Measurements from ENCODE around the gene NPY4R2. TPM values are rescaled to one million over a fixed set of nuclear protein-coding genes. Genes with fewer than 3 reads are reported as not detected.
A peak's percentile ranks its signal among the peaks of the same experiment; 100 is the strongest.
"Not testable (repeated sequence)": the region's sequence is repeated elsewhere in the genome, so short reads cannot be mapped to it uniquely, and the experiment has no call there.

The NPY4R2 gene
- total RNA-seq, 1 experiment from 2014 or later: 2.2 TPM

DNA sequence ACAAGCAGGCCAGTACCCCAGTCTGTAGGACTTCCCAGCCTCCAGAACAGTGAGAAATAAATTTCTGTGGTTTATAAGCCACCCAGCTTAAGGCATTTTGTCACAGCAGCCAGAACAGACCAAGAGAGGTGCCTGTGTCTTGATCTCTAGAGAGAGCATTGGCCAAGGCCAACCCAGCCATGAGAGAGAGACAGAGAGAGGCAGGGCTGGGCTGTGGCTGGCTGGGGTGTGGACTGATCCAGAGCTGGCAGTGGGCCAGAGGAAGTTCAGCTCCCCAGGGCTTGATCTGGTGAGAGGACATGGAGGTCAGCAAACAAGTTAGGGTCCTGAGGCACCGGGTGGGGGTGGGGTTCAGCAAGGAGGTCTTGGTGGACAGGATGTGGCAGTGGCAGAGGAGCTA is 14.4 kb downstream of the NPY4R2 start:
- not testable (repeated sequence) for DNase-seq (ENCODE audit: low read depth)

DNA sequence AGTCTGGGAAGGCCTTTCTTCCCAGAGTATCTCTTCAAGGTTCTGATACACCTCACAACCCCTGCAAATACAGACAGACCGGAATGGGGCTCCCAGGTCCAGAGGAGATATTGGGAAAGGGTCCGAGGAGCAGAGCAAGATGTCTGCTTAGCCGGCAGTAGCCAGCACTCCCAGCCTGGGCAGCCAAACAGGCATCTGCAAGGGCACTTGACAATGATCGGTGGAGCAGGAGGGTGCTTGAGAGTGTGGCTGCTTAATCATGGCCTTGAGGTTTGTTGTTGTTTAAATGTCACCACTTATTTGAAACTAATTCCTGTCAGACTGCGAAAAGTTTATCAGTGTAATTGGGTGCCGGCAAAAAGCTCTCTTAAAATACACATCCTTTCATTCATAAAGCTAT is 15.0 kb downstream of the NPY4R2 start:
- not testable (repeated sequence) for DNase-seq (ENCODE audit: low read depth)

DNA sequence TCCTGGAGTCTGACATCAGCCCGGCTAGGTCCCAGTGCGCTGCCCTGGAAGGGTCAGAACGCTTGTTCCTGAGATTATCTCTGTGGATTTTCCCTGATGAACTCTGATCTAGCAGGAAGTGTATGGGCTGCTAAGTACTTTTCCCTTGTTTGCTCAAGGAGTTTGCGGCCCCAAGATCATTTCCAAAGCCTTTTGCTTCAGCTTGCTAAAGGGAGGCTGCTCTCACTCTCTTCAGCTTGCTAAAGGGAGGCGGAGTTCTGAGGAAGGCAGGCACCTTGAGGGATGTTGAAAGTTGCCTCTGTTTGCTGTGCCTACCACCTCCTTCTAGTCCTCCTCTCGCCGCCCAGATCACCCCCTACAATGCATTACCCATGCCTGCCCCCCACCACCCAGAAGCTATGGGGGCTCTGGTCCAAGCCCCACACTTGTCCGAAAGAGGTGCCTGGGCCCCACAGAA is 18.3 kb downstream of the NPY4R2 start:
- not testable (repeated sequence) for DNase-seq (ENCODE audit: low read depth)

DNA sequence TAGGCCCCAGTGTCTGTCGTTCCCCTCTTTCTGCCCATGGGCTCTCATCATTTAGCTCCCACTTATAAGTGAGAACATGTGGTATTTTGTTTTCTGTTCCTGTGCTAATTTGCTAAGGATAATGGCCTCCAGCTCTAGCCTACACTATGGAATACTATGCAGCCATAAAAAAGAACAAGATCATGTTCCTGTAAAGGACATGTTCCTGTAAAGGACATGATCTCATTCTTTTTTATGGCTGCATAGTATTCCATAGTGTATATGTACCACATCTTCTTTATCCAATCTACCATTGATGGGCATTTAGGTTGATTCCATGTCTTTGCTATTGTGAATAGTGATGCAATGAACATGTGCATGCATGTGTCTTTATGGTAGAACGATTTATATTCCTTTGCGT is 19.2 kb downstream of the NPY4R2 start:
- not testable (repeated sequence) for DNase-seq (ENCODE audit: low read depth)

DNA sequence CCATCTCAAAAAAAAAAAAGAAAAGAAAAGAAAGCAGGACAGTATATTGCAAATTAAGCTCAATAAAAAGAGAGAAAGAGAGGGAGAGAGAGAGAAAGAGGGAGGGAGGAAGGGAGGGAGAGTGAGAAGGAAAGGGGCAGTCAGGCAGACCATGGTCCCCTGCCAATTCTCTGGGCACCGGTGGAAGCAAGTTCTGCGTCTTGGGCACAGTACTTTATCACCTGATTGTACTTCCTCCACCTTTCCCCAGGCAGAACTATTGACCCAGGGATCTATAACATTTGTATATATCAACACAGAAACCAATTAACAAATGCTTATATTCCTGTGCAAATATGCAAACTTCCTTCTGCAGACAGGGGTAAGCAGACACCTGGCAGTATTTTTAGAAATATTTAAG is 22.4 kb downstream of the NPY4R2 start:
- DNase-seq (ENCODE audit: low read depth): not testable (repeated sequence)

DNA sequence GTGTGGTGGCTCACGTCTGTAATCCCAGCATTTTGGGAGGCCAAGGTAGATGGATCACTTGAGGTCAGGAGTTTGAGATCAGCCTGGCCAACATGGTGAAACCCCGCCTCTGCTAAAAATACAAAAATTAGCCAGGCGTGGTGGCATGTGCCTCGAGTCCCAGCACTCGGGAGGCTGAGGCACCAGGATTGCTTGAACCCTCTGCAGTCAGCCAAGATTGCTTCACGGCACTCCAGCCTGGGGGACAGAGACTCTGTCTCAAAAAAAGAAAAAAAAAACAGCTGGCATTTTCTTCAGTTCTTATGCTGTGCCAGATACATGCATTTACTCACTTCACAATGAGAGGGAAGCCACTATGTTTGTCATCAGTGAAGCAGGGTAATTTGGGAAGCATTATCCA is 22.9 kb downstream of the NPY4R2 start:
- DNase-seq (ENCODE audit: low read depth): not testable (repeated sequence)

DNA sequence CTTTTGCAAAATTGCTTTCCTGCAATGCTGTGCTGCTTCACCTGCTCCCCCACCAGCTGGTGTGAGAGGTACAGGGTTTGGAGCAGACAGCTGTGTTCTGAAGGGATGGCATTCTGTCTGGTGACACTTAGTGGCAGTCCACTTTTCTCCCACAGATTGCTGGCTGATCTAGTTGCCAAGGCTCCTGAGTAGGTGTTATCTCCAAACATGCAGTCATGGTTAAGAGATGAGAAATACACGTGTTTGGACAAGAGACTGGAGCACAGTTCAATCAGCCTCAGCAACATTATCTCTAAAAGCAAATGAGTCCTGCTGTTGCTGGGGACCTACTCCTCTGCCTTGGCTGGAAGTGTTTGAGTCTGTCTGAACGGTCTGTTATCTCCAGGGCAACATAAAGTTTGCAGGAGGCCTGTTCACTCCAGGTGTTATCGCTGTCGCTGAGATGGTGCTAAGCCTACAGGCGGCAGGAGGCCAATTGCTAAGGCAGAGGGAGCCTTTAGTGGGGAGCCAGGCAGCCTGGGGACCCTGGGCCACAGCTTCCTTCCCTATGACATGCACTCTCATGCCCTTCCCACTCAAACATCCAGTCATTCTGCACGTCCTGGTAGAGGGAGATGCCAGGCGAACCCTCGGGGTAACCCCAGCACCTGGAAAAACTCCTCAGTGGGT is 24.0 kb downstream of the NPY4R2 start:
- DNase-seq (ENCODE audit: low read depth): not testable (repeated sequence)

DNA sequence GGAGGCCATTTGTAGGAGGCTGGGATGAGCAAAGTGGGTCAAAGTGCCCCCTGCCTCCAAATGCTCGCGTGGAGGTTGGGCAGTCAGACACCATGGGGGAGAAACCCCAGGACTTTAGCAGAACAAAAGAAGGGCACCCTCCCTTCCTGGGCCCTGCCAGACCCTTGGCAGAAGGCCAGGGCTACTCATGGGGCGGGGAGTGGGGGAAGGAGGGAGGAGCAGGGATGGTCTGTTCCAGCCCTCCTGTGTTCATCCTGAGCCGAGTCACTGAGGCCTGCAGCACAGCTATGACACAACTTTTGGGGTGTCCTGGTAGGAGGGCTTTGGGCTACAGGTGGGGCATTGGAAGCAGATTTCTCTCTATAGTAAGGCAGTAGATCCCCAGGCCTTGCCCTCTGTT is 24.9 kb downstream of the NPY4R2 start:
- not testable (repeated sequence) for DNase-seq (ENCODE audit: low read depth)

DNA sequence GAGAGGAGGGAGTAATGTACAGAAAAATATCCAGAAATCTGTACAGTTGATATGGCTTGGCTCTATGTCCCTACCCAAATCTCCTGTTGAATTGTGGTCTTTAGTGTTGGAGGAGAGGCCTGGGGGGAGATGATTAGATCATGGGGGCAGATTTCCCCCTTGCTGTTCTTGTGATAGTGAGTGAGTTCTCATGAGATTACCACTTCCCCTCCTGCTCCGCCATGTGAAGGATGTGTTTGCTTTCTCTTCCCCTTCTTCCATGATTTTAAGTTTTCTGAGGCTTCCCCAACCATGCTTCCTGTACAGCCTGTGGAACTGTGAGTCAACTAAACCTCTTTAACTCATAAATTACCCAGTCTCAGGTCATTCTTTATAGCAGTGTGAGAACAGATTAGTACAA is 29.0 kb downstream of the NPY4R2 start:
- not testable (repeated sequence) for DNase-seq (ENCODE audit: low read depth)

DNA sequence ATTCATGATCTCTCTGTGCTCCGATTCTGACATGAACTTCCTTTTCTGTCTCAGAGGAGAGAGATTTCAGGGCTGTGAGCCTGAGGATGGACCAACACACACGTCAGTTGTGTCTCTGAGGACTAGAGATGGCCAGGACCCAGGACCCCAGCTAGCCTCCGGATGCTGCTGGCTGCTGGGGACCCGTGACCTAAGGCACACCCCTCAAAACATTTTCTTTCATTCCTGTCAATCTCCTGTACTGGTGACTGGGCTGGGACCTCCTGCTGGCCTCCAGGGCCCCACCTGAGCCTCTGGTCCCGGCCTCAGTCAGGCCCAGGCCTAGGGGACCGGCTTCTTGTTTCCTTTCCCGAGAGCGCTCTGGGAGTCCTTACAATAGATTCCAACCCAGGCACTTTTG is 38.7 kb downstream of the NPY4R2 start:
- not testable (repeated sequence) for DNase-seq (ENCODE audit: low read depth)

DNA sequence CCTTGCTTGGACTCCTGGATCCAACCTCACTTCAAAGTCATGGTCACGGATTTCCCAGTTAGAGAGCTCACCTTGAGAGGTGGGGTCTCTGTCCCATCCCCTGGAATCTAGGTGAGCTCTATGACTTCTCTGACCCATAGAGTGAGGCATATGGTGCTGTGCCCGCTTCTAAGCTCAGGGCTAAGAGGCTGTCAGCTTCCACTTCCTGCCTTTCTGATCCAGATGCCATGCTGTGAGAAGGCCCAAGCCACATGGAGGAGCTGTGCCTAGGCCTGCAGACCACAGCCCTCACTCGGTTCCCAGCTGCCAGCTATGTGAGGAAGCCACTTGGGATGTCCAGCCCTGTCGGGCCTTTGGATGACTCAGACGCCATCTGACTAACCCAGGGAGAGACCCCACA is 41.2 kb downstream of the NPY4R2 start:
- DNase-seq (ENCODE audit: low read depth): peak; percentile 21

DNA sequence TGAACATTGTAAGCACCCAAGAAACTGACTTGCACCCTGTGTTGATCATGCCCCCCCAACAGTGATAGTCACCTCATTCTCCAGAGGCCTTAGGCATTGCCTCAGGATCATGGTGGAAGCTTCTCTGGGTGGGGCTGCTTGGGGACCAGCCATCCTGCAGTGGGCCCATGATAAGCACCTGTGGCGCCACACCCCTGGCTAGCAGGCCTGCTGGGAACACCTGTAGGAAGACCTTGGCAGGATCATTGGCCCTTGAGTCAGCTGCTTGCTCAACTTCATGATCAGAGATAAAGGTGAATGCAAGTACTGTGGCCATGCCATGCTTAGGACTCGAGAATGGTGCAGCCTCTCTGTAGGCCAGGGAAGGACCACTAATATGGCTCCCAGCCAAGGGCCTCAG is 42.2 kb downstream of the NPY4R2 start:
- not testable (repeated sequence) for DNase-seq (ENCODE audit: low read depth)

DNA sequence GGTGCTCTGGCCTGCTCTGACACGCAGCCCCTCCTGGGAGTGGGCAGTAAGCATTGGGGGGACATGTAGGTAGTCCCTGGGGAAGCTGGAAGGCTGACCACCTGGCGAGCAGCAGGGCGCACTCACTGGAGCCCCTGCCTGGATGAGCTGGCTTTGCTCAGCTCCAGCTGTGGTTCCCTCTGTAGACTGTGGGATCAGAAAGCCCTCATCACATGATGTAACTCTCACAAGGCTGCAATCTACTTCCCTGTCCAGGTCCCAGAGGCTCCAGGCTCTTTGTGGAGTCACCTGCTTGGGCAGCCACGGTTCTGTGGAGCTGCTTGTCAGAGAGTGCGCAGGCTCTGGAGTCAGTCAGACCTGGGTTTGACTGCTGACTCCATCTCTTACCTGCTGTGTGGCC is 44.3 kb downstream of the NPY4R2 start:
- DNase-seq (ENCODE audit: low read depth): not testable (repeated sequence)

DNA sequence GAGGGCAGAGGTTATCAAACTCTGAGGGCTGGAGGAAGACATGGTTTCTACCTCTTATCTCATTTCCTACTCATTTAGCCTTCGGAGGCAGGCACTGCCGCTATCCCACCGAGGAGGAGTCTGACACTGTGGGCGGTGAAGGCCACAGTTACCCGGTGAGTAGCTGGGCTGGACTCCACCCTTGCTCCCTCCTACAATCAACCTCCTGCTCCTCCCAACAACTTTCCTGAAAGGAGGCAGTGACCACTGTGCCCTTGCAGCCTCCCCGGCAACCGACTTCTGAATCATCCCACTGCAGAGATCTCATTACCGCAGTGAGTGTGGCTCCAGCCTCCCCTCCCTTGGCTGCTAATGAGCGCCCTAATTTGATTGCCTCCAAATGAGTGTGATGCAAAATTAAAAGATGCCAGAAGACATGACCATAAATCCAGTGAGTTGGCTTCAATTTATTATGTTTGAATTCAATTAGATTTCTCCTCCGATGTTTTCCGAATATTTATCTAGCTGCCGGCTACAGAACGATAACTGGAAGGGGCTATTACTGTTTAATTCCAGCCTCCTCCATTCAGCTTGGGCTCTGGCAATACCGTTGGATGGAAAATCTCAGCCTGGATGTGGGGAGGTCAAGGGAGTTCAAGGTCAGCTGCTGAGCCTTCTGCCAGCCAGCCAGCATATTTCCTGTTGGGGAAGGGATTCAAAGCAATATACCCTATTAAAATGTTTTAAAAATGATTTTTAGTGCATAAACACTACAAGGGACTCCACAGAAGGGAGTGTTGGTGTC is 46.0 kb downstream of the NPY4R2 start:
- DNase-seq (ENCODE audit: low read depth): not testable (repeated sequence)

DNA sequence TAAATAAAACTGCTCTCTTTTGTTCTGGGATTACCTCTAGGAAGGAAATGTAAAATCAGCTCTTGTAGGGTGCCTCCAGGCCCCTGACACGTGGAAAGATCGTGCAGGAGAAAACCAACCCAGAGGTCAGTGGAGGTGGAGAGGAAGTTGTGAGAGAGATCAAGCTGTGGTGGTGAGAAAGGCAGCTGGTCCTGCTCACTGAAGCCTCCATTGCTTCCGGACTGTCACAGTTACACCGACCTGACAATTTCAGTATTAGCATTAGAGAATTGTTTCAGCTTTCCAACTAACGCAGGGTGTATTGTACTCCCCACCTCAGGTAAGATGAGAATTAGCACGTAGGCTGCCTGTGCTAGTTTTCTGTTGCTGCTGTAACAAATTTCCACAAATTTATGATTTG is 50.5 kb downstream of the NPY4R2 start:
- DNase-seq (ENCODE audit: low read depth): not testable (repeated sequence)

DNA sequence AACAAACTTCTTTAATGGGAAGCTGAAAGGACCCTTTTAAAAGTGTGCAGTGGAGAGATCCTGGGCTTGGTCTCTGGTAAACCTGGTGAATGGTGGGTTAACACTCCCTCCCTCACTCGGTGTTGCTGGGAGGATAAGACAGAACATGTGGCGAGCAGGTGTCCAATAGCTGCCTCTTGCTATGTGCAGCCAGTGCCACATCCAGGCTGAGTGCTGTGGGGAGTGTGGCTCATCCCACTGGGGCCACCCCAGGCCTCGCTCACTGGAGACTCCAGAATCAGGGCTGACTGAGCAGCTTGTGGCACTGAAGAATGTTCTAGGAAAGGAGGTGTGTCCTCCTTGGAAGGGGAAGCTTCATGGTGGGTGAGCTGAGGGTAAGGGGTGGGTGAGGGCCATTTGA is 51.6 kb downstream of the NPY4R2 start:
- DNase-seq (ENCODE audit: low read depth): not testable (repeated sequence)

DNA sequence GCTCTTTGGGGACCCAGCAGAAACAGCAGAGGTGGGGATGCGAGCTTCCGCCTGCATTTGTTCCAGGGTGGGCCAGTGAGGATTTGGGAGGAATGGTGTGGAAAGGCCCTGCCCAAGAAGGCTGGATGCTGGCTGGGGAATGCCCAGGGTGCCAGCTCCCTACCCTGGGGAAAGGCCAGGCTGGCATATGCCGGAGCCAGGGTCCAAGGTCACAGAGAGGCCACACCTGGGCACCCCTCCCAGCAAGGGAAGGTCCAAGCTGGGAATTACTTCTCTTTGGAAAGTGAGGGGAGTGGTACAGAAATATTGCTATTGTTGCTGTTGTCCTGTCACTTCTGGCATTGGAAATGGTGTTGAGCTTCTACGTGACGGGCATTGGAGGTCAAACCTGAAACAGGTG is 53.1 kb downstream of the NPY4R2 start:
- DNase-seq (ENCODE audit: low read depth): not testable (repeated sequence)

DNA sequence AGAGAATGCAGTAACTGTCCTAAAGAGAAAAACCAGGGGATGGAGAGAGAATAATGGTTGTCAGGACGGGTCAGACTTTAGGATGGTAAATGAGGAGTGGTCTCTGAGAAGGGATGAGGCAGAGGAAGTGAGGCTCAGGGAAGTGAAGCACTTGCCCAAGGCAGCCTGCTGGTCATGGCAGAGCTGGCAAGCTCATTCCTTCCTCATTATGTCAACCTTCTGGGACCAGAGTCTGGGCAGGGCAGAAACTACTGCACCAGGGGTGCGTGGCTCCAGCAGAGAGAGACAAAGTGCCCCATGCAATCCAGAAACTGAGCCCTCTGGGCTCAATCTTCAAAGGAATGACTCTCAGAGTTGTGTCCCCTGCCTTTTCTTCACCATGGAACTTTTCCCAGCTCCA is 53.6 kb downstream of the NPY4R2 start:
- not testable (repeated sequence) for DNase-seq (ENCODE audit: low read depth)

Other genes with a start within 250 kb of the NPY4R2 start
- 0.05 TPM in 1 of 2 replicates, not detected in the other for gene SYT15B, start 155.1 kb upstream of the NPY4R2 start, total RNA-seq (2014; rRNA removed; shearing (Covaris generic))
- gene FAM25C, start 81.1 kb downstream of the NPY4R2 start, total RNA-seq (2014; rRNA removed; shearing (Covaris generic)): not detected in 2 replicates